GM21381 (cell line): ENCODE data around the gene OLIG2.

ENCODE experiments used
- ATAC-seq: cut with Tn5 transposase; IDR thresholded peaks from one replicate; pipeline ENCODE4 v1.9.1; 2021; ENCODE audit warnings: mild to moderate bottlenecking, moderate library complexity; ENCODE audit not compliant: unreplicated experiment

Gene OLIG2

GRCh38 chr21:33025489-33026442 lies at the start of gene OLIG2:
TSS of gene OLIG2 (plus strand) at chr21:33025935. CDS start at chr21:33026863, 928 bp downstream.
- ATAC-seq: no peak

GRCh38 chr21:32976791-32977190 lies 48.9 kb upstream of the OLIG2 start:
- no peak for ATAC-seq

DNA sequence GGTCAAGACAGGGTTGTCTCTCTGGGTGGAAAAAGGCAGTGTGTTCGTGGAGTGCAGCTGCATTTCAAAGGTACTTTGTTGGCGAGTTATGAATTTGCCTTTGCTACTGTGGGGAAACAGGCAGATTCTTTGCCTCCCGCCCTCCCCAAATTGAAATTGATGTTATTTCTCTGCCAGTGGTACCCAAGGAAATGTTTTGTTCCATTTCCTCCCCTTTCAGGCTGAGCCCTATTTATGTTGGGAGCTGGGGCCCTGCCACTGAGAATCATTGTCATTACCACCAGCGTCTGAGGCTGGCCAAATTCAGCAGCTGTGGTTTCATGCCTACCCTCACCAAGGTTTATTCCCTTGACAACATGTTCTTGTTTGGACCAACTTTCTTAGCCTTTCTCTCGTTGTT lies 48.5 kb upstream of the OLIG2 start:
- ATAC-seq: no peak

GRCh38 chr21:32978331-32979270 lies 47.1 kb upstream of the OLIG2 start:
- no peak for ATAC-seq

DNA sequence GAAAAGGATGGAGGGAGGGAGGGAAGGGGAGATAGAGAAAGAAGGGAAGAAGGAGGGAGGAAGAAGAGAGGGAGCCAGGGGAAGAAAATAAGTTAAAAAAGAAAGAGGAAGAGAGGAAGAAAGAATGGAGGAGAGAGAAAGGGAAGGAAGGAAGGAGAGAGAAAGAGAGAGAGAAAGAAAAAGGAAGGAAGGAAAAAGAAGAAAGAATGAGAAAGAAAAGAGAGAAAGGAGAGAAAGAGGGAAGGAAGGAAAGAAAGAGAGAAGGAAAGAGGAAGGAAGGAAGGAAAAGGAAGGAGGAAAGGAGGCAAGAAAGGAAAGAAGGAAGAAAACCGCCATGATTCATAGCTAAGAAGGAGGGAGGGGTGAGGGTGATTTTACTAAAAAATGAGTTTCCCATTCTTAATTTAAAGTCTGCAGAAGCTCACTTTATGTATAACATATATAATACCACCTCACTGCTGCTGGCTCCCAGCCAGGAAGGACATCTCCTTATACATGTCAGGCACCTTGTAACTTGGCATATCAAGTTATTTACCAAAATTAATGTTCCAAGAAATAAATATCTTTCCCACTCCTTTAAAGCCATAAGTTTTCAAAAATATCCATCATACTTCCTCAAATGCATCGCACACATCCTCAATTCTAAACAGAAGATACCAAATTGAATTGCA lies 46.0 kb upstream of the OLIG2 start:
- no peak for ATAC-seq

DNA sequence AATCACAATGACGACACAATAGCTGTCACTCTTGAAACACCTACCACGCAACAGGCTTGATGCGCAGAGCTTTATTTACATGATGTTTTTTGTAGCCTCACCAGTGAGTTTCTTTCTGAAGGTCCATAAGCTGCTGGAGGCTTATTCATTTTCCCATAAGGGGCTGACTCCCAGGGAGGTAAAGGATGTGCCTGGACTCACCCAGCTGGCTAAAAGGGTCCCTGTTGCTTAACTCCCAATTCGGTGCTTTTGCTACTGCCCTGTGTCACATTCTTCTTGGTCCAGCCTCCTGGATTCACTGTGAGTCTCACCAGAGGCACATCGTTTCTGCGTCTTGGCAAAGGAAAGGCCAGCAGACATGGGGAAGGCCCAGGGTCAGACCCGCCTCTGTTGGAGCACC lies 44.6 kb upstream of the OLIG2 start:
- ATAC-seq: no peak

DNA sequence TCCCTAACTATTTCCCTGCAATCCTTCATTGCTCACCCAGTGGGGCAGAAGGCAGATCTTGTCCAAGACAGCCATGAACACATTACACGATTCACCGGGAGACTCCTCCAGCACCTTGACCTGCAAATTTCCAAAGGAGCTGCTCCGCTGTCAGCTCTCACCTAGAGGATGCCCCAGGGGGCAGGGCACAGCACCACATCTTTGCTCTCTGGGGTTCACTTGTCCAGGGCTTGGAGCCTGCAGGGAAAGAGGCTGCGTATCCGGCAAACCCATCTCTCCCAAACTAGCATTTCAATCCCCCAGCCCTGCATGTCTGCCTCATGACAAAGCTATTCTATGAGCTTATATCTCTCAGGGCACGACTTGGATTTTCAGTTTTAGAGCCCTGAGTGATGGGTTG lies 35.1 kb upstream of the OLIG2 start:
- no peak for ATAC-seq

- ATAC-seq: no peak
Observed at GRCh38 chr21:32991361-32991760, 34.4 kb upstream of the OLIG2 start.

DNA sequence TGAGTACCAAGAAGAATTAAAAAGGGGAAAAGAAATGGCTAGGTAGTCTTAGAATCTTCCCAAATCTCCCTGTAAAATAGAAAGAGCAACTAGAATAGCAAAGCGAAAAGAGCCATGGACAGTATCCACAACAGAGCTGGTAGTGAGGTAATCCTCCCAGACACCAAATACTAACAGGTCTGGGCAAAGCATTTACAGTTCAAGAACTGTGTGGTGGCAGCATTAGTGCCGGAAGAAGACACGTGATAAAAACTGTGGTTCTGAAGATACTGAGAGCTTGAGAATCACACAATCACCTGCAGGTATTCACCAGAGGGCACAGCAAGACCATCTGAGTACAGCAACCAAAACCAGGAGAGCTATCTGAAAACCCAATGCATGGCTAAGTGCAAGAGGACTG lies 31.8 kb upstream of the OLIG2 start:
- no peak for ATAC-seq

GRCh38 chr21:32994305-32994704 lies 31.4 kb upstream of the OLIG2 start:
- ATAC-seq: no peak

- no peak for ATAC-seq
Observed at GRCh38 chr21:33007747-33008146, 18.0 kb upstream of the OLIG2 start.

DNA sequence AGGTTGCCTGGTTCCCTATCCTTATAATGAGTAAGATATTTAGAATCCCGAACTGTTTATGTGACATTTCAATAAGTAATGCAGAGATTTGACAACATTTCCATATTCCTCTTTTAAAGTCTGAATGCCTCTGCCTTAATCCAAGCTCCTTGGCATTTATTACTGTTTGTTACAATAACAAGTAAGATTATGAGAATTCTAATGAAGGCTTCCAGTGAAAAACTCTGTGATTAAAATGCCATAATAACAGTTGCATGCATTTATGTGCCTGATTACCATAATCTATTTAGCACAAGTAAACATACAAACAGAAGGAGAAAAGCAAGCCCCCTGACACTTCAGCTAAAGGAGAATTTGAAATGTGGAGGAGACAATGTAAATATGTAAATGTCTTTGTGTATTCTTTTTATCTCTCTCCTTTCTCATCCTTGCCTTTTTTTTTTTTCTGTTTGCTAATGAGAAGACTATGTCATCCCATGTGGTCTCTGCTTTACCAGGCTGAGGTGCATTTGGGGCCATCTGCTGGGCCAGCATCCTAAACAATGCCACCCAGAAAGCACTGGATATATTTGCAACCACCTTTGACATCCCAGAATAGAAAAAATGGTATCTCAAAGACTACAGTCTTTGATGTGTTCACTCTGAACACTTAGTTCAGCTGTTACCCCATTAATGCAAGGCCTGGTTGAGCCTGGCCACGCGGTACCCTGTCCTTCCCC lies 17.2 kb upstream of the OLIG2 start:
- ATAC-seq: no peak

- ATAC-seq: no peak
Observed at GRCh38 chr21:33010931-33011330, 14.8 kb upstream of the OLIG2 start.

GRCh38 chr21:33011462-33011861 lies 14.3 kb upstream of the OLIG2 start:
- no peak for ATAC-seq

GRCh38 chr21:33013626-33014025 lies 12.1 kb upstream of the OLIG2 start:
- ATAC-seq: no peak

- ATAC-seq: no peak
Observed at GRCh38 chr21:33014331-33014730, 11.4 kb upstream of the OLIG2 start.

DNA sequence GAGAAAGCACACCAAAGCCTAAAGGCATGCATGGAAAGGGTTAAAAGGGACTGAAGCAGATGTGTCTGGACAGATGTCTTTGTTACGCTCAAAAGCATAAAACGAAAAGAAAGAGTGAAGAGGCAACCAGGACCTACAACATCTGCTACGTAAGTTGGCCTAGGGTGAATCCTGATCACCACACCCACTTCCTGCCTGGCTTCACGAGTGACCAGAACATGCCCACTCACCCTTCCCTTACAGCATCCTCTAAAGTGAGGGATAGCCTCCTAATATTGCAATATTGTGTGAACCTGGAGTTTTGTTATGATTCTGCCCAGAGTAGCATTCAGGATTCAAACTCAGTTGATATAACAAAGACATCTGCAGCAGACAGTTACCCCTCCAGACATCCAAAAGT lies 10.6 kb upstream of the OLIG2 start:
- no peak for ATAC-seq

GRCh38 chr21:33015756-33016155 lies 10.0 kb upstream of the OLIG2 start:
- no peak for ATAC-seq

DNA sequence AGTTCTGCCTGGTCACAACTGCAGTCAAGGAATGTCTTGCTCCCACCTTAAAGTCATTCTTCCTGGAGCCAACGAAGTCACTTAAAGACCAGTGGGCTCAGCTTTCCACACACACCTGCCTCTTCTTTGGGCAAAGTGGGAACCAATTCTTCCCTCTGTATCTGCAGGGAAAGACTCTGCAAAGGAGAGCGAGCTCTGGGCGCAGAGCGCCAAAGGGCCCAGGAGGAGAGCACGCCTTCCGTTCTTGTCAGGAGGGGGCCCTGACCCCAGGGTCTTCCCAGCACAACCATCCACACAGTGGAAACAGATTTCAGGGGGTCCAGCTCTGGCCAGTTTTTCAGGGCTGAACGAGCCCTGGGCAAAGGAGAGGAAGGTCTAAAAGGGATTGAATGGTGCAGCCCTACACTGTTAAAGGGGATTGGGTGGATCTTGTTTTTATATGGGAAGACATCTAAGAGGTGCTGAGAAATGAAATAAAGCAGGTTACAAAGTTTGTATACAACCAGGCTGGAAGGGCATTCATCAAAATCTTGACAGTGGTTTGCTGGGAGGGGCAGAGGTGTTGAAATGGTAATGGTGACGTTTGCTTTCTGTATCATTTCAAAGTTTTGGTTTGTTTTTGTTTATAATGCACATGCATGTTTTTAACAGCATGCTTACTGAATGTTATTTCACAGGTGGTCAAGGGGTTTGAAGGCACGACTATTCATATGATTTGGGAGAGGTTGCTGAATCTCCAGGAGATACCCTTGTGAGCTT lies 6.8 kb upstream of the OLIG2 start:
- no peak for ATAC-seq

- no peak for ATAC-seq
Observed at GRCh38 chr21:33019516-33019884, 6.2 kb upstream of the OLIG2 start.
